Measurements from ENCODE around the gene MAP7D3.

The MAP7D3 gene

GRCh38 chrX:136196691-136197155 is 54.5 kb downstream of the MAP7D3 start:
- no peak for TF ChIP-seq CTCF (IDR thresholded peaks at IDR 0.05)

GRCh38 chrX:136195247-136195646 is 56.0 kb downstream of the MAP7D3 start:
- no peak for TF ChIP-seq CTCF (IDR thresholded peaks at IDR 0.05)

- TF ChIP-seq CTCF (IDR thresholded peaks at IDR 0.05), result no peak
Measured at GRCh38 chrX:136194536-136194935, 56.7 kb downstream of the MAP7D3 start.

- TF ChIP-seq CTCF (IDR thresholded peaks at IDR 0.05), result no peak
Measured at GRCh38 chrX:136193771-136194170, 57.4 kb downstream of the MAP7D3 start.

GRCh38 chrX:136192839-136193414 is 58.3 kb downstream of the MAP7D3 start:
- TF ChIP-seq CTCF (IDR thresholded peaks at IDR 0.05), result no peak

- TF ChIP-seq CTCF (IDR thresholded peaks at IDR 0.05), result no peak
Measured at GRCh38 chrX:136192135-136192534, 59.1 kb downstream of the MAP7D3 start.

GRCh38 chrX:136191171-136191570 is 60.0 kb downstream of the MAP7D3 start:
- TF ChIP-seq CTCF (IDR thresholded peaks at IDR 0.05), result no peak

Data from LNCAP (cell line).